HFFc6 (cell line): ENCODE data around the gene KMT2B. TPM values are rescaled to one million over a fixed set of nuclear protein-coding genes. Genes with fewer than 3 reads are reported as not detected.

Experiments
- DNase-seq: peaks from one replicate; pipeline ENCODE4 v3.0.0-alpha.2; 2018
- H3K27ac Mint-ChIP-seq: 2 replicates; pipeline ENCODE4 v1.8.0; 2020; ENCODE audit warnings: mild to moderate bottlenecking, mixed read lengths
- H3K27me3 Mint-ChIP-seq: 2 replicates; pipeline ENCODE4 v1.8.0; 2021; ENCODE audit warnings: mild to moderate bottlenecking, moderate library complexity, mixed read lengths; ENCODE audit not compliant: insufficient read depth
- H3K36me3 Mint-ChIP-seq: 2 replicates; pipeline ENCODE4 v1.8.0; 2021; ENCODE audit warnings: low read depth, mixed read lengths
- H3K4me1 Mint-ChIP-seq: 2 replicates; pipeline ENCODE4 v1.8.0; 2020; ENCODE audit warnings: low read depth, mixed read lengths
- H3K4me3 Mint-ChIP-seq: 2 replicates; pipeline ENCODE4 v1.8.0; 2020; ENCODE audit warnings: mild to moderate bottlenecking, moderate library complexity, mixed read lengths
- H3K9me3 Mint-ChIP-seq: 2 replicates; pipeline ENCODE4 v1.8.0; 2020; ENCODE audit warnings: mild to moderate bottlenecking, mixed read lengths
- total RNA-seq, 6 experiments: library from RNA; stranded (reverse); fragmentation: NEBNext Ultra II Directional; extraction: Animal tissue kit (Norgen Biotek cat#: 25700); gene quantifications; 2 replicates in 1 of 6; 3 replicates in 5 of 6; pipeline ENCODE4 v1.2.3, GENCODE V29; 2021
- TF ChIP-seq, protein P1 (sequence below): fragments of 200-600 bp; sonication (generic); IDR thresholded peaks from 2 replicates; pipeline ENCODE4 v1.5.0; 2021; ENCODE audit warnings: antibody characterized with exemption, mild to moderate bottlenecking

Gene KMT2B
- total RNA-seq, 6 experiments from 2014 or later, result 20.1 to 24.4 (median 21.7) TPM

DNA sequence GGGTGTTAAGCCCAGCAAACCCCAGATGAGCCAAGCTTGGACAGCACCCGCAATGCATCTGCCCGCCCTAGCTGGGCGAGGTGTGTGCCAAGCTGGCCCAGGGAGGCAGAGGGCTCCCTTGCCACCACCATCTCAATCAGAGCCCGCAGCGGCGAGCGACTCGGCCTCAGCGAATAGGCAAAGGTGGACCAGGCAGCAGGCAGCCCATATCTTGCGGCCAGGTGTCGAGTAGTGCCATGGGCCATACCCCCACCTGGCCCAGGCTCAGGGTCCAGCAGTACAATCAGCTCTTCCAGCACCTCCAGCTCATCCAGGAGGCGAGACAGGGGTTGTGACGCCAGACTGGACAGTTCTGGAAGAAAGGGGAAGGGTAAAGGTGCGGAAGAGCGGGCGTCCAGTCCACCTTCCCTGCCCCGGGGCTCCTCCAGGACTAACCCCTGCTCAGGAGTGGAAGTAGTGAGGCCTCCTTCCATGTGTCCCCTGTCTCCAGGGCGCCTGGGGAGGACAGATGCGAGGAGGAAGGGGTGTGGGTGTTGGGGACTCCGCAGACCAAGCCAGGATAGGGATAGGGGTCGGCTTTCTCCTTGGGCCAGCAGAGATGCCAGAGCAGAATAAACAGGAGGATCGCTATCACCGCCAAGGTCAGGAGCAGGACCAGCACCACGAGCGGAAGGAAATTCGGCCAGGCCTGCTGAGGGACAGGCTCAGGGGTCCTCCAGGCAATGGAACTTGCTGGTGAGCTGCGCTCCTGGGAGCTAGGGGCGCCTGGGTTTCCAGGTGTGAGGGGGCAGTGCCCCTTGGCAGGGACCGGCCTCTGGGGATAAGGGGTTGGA is 21.7 kb downstream of the KMT2B start:
- Mint-ChIP-seq H3K27me3 (peaks cover 11% of the 10 kb centered on the region), H3K27ac (peak overlapping the region; percentile 54), H3K4me1 (peaks cover 23% of the 10 kb centered on the region), H3K4me3 (peak overlapping the region; percentile 64), H3K36me3 (peaks cover 13% of the 10 kb centered on the region), H3K9me3 (no peaks in the 10 kb centered on the region)
- TF ChIP-seq, protein P1, sequence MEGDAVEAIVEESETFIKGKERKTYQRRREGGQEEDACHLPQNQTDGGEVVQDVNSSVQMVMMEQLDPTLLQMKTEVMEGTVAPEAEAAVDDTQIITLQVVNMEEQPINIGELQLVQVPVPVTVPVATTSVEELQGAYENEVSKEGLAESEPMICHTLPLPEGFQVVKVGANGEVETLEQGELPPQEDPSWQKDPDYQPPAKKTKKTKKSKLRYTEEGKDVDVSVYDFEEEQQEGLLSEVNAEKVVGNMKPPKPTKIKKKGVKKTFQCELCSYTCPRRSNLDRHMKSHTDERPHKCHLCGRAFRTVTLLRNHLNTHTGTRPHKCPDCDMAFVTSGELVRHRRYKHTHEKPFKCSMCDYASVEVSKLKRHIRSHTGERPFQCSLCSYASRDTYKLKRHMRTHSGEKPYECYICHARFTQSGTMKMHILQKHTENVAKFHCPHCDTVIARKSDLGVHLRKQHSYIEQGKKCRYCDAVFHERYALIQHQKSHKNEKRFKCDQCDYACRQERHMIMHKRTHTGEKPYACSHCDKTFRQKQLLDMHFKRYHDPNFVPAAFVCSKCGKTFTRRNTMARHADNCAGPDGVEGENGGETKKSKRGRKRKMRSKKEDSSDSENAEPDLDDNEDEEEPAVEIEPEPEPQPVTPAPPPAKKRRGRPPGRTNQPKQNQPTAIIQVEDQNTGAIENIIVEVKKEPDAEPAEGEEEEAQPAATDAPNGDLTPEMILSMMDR, result no peak
- DNase-seq, result no peak

DNA sequence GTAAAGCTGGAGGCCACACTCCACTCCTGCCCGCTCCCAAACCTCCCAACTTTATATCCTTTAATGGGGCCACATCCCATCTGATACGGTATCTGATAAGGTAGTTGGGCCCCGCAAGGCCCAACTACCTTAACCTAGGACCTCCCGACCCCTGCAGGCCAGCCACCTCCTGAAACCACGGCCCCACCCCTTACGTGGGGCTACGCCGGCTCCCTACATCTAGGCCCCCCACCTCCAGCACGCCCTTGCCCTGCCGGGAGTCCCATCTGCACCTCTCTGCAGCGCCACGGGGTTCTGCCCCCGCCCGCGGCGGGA is 22.3 kb downstream of the KMT2B start:
- TF ChIP-seq, protein P1, result no peak
- no peak for DNase-seq
- peaks cover 26% of the 10 kb centered on the region for H3K4me1 Mint-ChIP-seq
- H3K27me3 Mint-ChIP-seq, result peaks cover 11% of the 10 kb centered on the region
- no peak overlapping the region; the same call in 1 of the 2 replicates for H3K27ac Mint-ChIP-seq
- H3K36me3 Mint-ChIP-seq, result peaks cover 13% of the 10 kb centered on the region
- no peaks in the 10 kb centered on the region for H3K9me3 Mint-ChIP-seq
- peak overlapping the region; percentile 87 for H3K4me3 Mint-ChIP-seq

DNA sequence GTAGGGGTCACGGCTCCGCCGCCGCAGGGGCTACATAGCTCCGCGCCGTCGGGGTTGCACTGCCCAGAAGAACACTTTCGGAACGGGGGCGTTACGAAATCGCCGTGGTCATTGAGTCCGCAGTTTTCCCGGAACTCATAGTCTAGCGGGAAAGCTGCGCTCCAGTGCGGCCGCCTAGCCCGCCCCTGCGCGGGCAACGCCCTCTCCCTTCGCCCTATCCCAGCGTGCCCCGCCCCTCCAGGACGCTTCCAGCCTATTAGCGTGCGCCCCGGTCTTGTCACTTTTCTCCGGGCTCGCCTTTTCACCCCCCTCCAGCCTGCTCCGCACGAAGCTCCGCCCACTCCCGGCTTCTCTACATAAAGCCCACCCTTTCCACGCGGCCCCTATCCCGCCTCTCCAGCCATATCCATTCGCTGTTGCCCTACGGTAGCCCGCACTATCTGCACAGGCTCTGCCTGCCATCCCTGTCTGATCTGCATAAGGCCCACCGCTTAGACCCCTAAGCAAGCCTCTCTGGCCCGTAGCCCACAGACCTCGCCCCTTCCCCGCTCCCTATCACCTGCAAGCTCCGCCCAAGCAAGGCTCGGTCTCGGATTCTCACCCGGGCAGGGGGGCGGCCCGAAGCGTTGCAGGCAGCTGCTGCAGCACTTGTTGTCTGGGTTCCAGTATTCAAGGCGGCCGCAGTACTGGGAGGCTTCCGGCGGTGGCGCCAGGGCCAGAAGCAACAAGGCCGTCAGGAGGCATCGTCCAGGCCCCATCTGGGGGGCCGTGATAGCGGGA is 22.8 kb downstream of the KMT2B start:
- peaks cover 12% of the 10 kb centered on the region for H3K36me3 Mint-ChIP-seq
- H3K9me3 Mint-ChIP-seq, result no peaks in the 10 kb centered on the region
- peak overlapping the region; percentile 87 for H3K4me3 Mint-ChIP-seq
- peak overlapping the region; percentile 38 for H3K27ac Mint-ChIP-seq
- H3K27me3 Mint-ChIP-seq, result peaks cover 9% of the 10 kb centered on the region
- DNase-seq, result peak; percentile 94
- TF ChIP-seq, protein P1, result peak; percentile 42; the same call in 1 of the 2 replicates
- H3K4me1 Mint-ChIP-seq, result peaks cover 26% of the 10 kb centered on the region

DNA sequence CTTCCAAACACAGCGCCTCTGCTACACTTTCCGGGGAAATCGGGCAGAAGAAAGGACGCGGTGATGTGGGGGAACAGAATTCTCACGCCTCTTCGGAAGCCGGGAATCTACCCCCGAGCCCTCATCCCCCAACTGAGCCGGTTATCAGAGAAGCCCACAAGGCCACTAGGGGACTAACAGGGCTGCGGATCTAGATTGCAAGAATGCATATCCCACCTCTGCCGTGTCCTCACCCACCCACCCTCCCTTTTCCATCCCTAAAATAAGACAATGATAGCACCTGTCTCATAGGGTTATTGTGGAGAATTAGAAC is 23.4 kb downstream of the KMT2B start:
- Mint-ChIP-seq H3K27me3 (peaks cover 9% of the 10 kb centered on the region), H3K36me3 (peaks cover 13% of the 10 kb centered on the region), H3K27ac (peak overlapping the region; percentile 38; the same call in 1 of the 2 replicates), H3K9me3 (no peaks in the 10 kb centered on the region), H3K4me3 (peak overlapping the region; percentile 87), H3K4me1 (peaks cover 29% of the 10 kb centered on the region)
- no peak for DNase-seq
- TF ChIP-seq, protein P1, result no peak; the same call in none of the 2 replicates

DNA sequence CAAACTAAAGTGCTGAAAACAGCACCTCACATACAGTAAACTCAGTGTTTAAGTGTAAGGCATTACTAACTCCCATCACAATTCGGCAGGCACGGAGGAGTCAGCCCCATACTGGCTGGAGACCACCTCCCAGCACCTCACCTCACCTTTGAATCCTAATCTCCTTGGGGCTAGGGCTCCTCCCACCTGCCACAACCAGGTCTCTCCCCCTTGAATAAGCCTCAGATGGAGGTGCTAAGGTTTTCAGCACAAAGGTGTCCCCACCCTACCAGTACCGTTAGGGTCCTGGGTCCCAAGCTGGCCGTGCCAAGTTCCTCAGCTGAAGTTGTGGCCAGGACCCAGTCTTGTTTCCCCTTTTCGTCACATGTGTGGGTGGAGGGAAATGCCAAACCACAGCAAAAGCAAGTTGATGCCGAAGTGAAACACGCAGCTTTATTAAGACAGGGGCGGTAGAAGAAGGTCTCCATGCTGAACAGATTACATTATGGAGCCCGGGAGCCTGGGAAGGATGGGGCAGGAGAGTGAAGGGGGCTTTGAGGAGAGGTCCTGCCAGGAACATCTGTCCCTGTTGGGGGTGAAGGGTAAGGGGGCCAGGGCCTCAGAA is 24.4 kb downstream of the KMT2B start, which contains the start of gene IGFLR1:
Gene IGFLR1, minus strand, starts transcription at position 332 of the 604 bp plus-strand sequence. CDS start 1,272 bp downstream, outside the sequence.
- H3K4me1 Mint-ChIP-seq, result peaks cover 39% of the 10 kb centered on the region
- DNase-seq, result no peak
- TF ChIP-seq, protein P1, result no peak
- peaks cover 9% of the 10 kb centered on the region for H3K27me3 Mint-ChIP-seq
- H3K27ac Mint-ChIP-seq, result no peak within 1 kb of the TSS
- no peak within 1 kb of the TSS for H3K4me3 Mint-ChIP-seq
- no peaks in the 10 kb centered on the region for H3K9me3 Mint-ChIP-seq
- peaks cover 13% of the 10 kb centered on the region for H3K36me3 Mint-ChIP-seq
